OCI-LY3 (cell line): Measurements from ENCODE around the gene PGLYRP3.

Source experiments
- H2AFZ ChIP-seq: fragments of 200-600, 300-600 bp; shearing (Covaris generic); 2 replicates; pipeline ENCODE4 v1.6.0; 2014; ENCODE audit warnings: antibody characterized with exemption, low read depth, low read length
- H3K27ac ChIP-seq: fragments of 200-600, 300-600 bp; sonication (generic); 2 replicates; pipeline ENCODE4 v1.5.1; 2014; ENCODE audit warnings: mild to moderate bottlenecking, low read length, moderate library complexity, mixed read lengths
- H3K27me3 ChIP-seq: fragments of 200-600, 300-600 bp; sonication (generic); 2 replicates; pipeline ENCODE4 v1.6.1; 2014; ENCODE audit warnings: low read depth, low read length, mixed read lengths
- H3K36me3 ChIP-seq: fragments of 200-600, 300-600 bp; sonication (generic); replicated peaks from 2 replicates; pipeline ENCODE3; 2014; ENCODE audit warnings: low read depth, low read length, mixed read lengths
- H3K4me1 ChIP-seq: fragments of 300-600, 200-600 bp; sonication (generic); 2 replicates; pipeline ENCODE4 v1.6.1; 2014; ENCODE audit warnings: low read length, mixed read lengths
- H3K4me2 ChIP-seq: fragments of 200-600, 300-600 bp; sonication (generic); 2 replicates; pipeline ENCODE4 v1.6.1; 2014; ENCODE audit warnings: low read length, mixed read lengths
- H3K4me3 ChIP-seq: fragments of 300-600, 200-600 bp; sonication (generic); 2 replicates; pipeline ENCODE4 v1.5.1; 2014; ENCODE audit warnings: antibody characterized with exemption, mild to moderate bottlenecking, low read length, moderate library complexity
- H3K79me2 ChIP-seq: fragments of 300-600, 200-600 bp; shearing (Covaris generic); 2 replicates; pipeline ENCODE4 v1.6.1; 2014; ENCODE audit warnings: mild to moderate bottlenecking, low read length, mixed read lengths
- H3K9ac ChIP-seq: fragments of 300-600, 200-600 bp; shearing (Covaris generic); 2 replicates; pipeline ENCODE4 v1.6.0; 2014; ENCODE audit warnings: mild to moderate bottlenecking, low read length, moderate library complexity
- H3K9me3 ChIP-seq: fragments of 200-600, 300-600 bp; shearing (Covaris generic); 2 replicates; pipeline ENCODE4 v1.6.1; 2014; ENCODE audit warnings: low read length, mixed read lengths; ENCODE audit not compliant: insufficient read depth
- H4K20me1 ChIP-seq: fragments of 200-600, 300-600 bp; sonication (generic); 2 replicates; pipeline ENCODE4 v1.6.1; 2016; ENCODE audit warnings: low read length, mixed read lengths; ENCODE audit not compliant: insufficient read depth
- EZH2phosphoT487 ChIP-seq: fragments of 200-600 bp; shearing (Covaris generic); IDR thresholded peaks from 2 replicates; pipeline ENCODE4 v1.6.1; 2018; ENCODE audit warnings: antibody characterized with exemption, mixed run types, low read depth
- TF ChIP-seq, protein P1 (sequence below): fragments of 200-600, 300-600 bp; sonication (generic); IDR thresholded peaks from 2 replicates; pipeline ENCODE4 v1.5.1; 2014; ENCODE audit warnings: antibody characterized with exemption, low read length, low read depth

PGLYRP3 gene

GRCh38 chr1:153341431-153341934 is 28.7 kb upstream of the PGLYRP3 start:
- no peak overlapping the region for H3K4me2 ChIP-seq
- H4K20me1 ChIP-seq, result no peaks in the 10 kb centered on the region
- H3K4me1 ChIP-seq, result peaks cover 39% of the 10 kb centered on the region
- no peaks in the 10 kb centered on the region for H3K9me3 ChIP-seq
- 0 out of 2 replicates have a peak, but pooled peaks cover 8% of the 10 kb centered on the region for H3K27me3 ChIP-seq
- no peak overlapping the region for H3K4me3 ChIP-seq
- no peaks in the 10 kb centered on the region for H3K79me2 ChIP-seq
- no peak overlapping the region for H3K9ac ChIP-seq
- H3K27ac ChIP-seq, result no peak overlapping the region
- H2AFZ ChIP-seq, result no peak overlapping the region
- H3K36me3 ChIP-seq, result no peaks in the 10 kb centered on the region
- TF ChIP-seq, protein P1, sequence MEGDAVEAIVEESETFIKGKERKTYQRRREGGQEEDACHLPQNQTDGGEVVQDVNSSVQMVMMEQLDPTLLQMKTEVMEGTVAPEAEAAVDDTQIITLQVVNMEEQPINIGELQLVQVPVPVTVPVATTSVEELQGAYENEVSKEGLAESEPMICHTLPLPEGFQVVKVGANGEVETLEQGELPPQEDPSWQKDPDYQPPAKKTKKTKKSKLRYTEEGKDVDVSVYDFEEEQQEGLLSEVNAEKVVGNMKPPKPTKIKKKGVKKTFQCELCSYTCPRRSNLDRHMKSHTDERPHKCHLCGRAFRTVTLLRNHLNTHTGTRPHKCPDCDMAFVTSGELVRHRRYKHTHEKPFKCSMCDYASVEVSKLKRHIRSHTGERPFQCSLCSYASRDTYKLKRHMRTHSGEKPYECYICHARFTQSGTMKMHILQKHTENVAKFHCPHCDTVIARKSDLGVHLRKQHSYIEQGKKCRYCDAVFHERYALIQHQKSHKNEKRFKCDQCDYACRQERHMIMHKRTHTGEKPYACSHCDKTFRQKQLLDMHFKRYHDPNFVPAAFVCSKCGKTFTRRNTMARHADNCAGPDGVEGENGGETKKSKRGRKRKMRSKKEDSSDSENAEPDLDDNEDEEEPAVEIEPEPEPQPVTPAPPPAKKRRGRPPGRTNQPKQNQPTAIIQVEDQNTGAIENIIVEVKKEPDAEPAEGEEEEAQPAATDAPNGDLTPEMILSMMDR, result no peak
- no peak for TF ChIP-seq EZH2phosphoT487

DNA sequence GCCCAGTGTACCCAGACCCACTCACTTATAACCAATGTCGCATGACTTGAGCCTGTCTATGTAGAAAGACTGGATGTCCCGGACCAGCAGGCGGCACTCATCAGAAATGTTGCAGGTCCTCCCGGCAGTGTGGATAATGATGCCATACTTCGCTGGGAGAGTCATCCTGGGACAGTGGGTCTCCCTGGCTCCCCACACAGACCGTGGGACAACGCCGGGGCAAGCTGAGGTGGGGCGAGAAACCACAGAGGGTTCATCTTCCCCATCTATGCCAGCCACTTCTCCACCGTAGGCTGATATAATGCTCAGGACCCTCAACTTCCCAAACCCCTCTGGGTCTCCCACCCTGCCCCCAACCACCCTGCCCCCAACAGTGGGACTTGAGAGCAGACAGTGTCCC is 27.6 kb upstream of the PGLYRP3 start:
- no peak for TF ChIP-seq EZH2phosphoT487
- Histone ChIP-seq H3K27ac (no peak overlapping the region), H3K4me1 (peaks cover 28% of the 10 kb centered on the region), H3K36me3 (no peaks in the 10 kb centered on the region), H4K20me1 (no peaks in the 10 kb centered on the region), H2AFZ (no peak overlapping the region), H3K79me2 (no peaks in the 10 kb centered on the region), H3K4me3 (no peak overlapping the region), H3K27me3 (0 out of 2 replicates have a peak, but pooled peaks cover 8% of the 10 kb centered on the region), H3K4me2 (no peak overlapping the region), H3K9me3 (no peaks in the 10 kb centered on the region), H3K9ac (no peak overlapping the region)

DNA sequence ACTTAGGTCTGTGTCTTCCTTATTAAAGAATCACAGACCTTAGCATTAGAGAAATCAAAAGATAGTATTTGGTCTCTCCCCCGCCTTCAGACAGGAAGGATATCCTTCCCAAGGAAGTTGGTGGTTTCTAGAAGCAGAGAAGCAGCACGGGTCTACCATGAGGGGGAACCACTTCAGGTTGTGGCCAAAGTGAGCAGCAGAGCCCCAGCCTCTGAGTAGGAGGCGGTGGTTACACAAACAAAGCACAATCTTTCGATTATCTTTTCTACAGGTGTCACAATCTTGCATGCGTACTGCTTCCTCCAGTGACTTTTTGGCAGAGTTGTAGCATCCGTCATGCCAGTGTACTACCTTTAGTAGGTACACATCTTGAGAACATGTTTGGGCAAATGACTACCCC is 27.1 kb upstream of the PGLYRP3 start:
- H3K9me3 ChIP-seq, result no peaks in the 10 kb centered on the region
- H3K27me3 ChIP-seq, result 0 out of 2 replicates have a peak, but pooled peaks cover 8% of the 10 kb centered on the region
- no peak overlapping the region for H3K4me2 ChIP-seq
- H2AFZ ChIP-seq, result no peak overlapping the region
- peaks cover 23% of the 10 kb centered on the region for H3K4me1 ChIP-seq
- no peak overlapping the region for H3K9ac ChIP-seq
- H3K36me3 ChIP-seq, result no peaks in the 10 kb centered on the region
- H3K4me3 ChIP-seq, result no peak overlapping the region
- H4K20me1 ChIP-seq, result no peaks in the 10 kb centered on the region
- H3K27ac ChIP-seq, result no peak overlapping the region
- TF ChIP-seq, protein P1, result no peak
- no peak for TF ChIP-seq EZH2phosphoT487
- no peaks in the 10 kb centered on the region for H3K79me2 ChIP-seq

- H3K9me3 ChIP-seq, result no peaks in the 10 kb centered on the region
- H3K4me2 ChIP-seq, result no peak overlapping the region
- no peak overlapping the region for H3K9ac ChIP-seq
- H3K27me3 ChIP-seq, result 0 out of 2 replicates have a peak, but pooled peaks cover 8% of the 10 kb centered on the region
- H3K27ac ChIP-seq, result no peak overlapping the region
- no peak for TF ChIP-seq EZH2phosphoT487
- TF ChIP-seq, protein P1, result no peak
- no peaks in the 10 kb centered on the region for H3K79me2 ChIP-seq
- no peak overlapping the region for H2AFZ ChIP-seq
- no peaks in the 10 kb centered on the region for H3K36me3 ChIP-seq
- no peaks in the 10 kb centered on the region for H4K20me1 ChIP-seq
- H3K4me3 ChIP-seq, result no peak overlapping the region
- peaks cover 7% of the 10 kb centered on the region for H3K4me1 ChIP-seq
Measured at GRCh38 chr1:153337980-153338853, 25.5 kb upstream of the PGLYRP3 start.
